OCI-LY1 (cell line): ENCODE results near the gene SYTL4.

Source experiments
- EZH2 ChIP-seq: fragments of 200-600 bp; sonication (generic), shearing (Covaris generic); IDR thresholded peaks from 2 replicates; pipeline ENCODE4 v1.8.0; 2017; ENCODE audit warnings: borderline replicate concordance, mixed run types, mild to moderate bottlenecking, antibody characterized with exemption, low read length, moderate library complexity, mixed read lengths
- TF ChIP-seq, protein P1 (sequence below): fragments of 200-600 bp; sonication (generic), shearing (Covaris generic); IDR thresholded peaks from 2 replicates; pipeline ENCODE4 v1.5.1; 2017; ENCODE audit warnings: mild to moderate bottlenecking, antibody characterized with exemption, low read length, moderate library complexity, mixed read lengths

DNA sequence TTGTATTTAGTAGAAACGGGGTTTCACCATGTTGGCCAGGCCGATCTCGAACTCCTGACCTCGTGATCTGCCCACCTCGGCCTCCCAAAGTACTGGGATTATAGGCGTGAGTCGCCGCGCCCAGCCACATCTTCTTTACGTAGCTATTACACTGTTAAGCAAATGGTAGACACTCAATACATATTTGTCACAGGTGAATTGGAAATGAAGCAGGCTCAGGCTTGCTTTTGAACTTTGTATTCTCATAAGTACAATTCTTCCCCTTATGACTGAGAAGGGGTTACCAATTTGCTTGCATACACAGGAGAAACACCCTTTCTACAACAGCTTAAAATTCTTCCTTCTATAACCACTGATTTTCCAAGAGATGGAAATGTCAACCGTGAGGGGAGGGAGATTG lies 88.7 kb downstream of the SYTL4 start:
- TF ChIP-seq, protein P1, sequence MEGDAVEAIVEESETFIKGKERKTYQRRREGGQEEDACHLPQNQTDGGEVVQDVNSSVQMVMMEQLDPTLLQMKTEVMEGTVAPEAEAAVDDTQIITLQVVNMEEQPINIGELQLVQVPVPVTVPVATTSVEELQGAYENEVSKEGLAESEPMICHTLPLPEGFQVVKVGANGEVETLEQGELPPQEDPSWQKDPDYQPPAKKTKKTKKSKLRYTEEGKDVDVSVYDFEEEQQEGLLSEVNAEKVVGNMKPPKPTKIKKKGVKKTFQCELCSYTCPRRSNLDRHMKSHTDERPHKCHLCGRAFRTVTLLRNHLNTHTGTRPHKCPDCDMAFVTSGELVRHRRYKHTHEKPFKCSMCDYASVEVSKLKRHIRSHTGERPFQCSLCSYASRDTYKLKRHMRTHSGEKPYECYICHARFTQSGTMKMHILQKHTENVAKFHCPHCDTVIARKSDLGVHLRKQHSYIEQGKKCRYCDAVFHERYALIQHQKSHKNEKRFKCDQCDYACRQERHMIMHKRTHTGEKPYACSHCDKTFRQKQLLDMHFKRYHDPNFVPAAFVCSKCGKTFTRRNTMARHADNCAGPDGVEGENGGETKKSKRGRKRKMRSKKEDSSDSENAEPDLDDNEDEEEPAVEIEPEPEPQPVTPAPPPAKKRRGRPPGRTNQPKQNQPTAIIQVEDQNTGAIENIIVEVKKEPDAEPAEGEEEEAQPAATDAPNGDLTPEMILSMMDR: no peak
- no peak for TF ChIP-seq EZH2
